CD4-positive, alpha-beta memory T cell (primary cell): ENCODE measurements around the gene SLC6A3. TPM values are rescaled to one million over a fixed set of nuclear protein-coding genes. Genes with fewer than 3 reads are reported as not detected.

Experiments used
- CTCF ChIA-PET: fragments of 350-600 bp; sonication (Branson Sonifier 250); formaldehyde crosslinking; loops from one replicate; lab custom pipeline; 2021; ENCODE audit warnings: inconsistent platforms; ENCODE audit not compliant: partially characterized antibody; lab: Charles Lee
- POLR2A ChIA-PET: fragments of 350-600 bp; sonication (Branson Sonifier 250); formaldehyde crosslinking; loops from one replicate; lab custom pipeline; 2021; ENCODE audit not compliant: partially characterized antibody; lab: Charles Lee
- DNase-seq, 5 donors: peaks; one replicate each; pipeline versions ENCODE4 v3.0.0 to v3.0.0-alpha.2; 2020 to 2022; ENCODE audit warnings: mixed read lengths in 1 of 5
- H3K27ac ChIP-seq: one replicate; pipeline ENCODE4 v1.7.0; 2013; ENCODE audit warnings: low read depth, low read length
- H3K27me3 ChIP-seq: 2 replicates; pipeline ENCODE4 v1.7.0; 2013; ENCODE audit warnings: mild to moderate bottlenecking, low read length, moderate library complexity; ENCODE audit not compliant: insufficient read depth
- H3K36me3 ChIP-seq: 2 replicates; pipeline ENCODE4 v1.7.0; 2013; ENCODE audit warnings: mild to moderate bottlenecking, low read length, moderate library complexity; ENCODE audit not compliant: insufficient read depth
- H3K4me1 ChIP-seq: 2 replicates; pipeline ENCODE4 v1.7.0; 2013; ENCODE audit warnings: mild to moderate bottlenecking, low read length, moderate library complexity; ENCODE audit not compliant: insufficient read depth
- H3K4me3 ChIP-seq, 2 donors: one replicate each; pipeline ENCODE4 v1.7.0; 2013; ENCODE audit warnings: low read length in 2 of 2, mild to moderate bottlenecking in 1 of 2
- H3K9me3 ChIP-seq, 2 donors: one replicate each; pipeline ENCODE4 v1.7.0; 2013; ENCODE audit warnings: low read length in 2 of 2, control low read depth in 1 of 2; ENCODE audit not compliant: control insufficient read depth in 1 of 2
- H3K27ac Mint-ChIP-seq, 7 donors: one replicate each; pipeline ENCODE4 v1.8.0; 2020 to 2021; ENCODE audit warnings: mixed read lengths in 7 of 7, mild to moderate bottlenecking in 6 of 7, inconsistent platforms in 3 of 7, moderate library complexity in 3 of 7
- H3K27me3 Mint-ChIP-seq, 2 donors: one replicate each; pipeline ENCODE4 v1.8.0; 2020 to 2021; ENCODE audit warnings: mixed read lengths in 2 of 2
- H3K36me3 Mint-ChIP-seq, 2 donors: one replicate each; pipeline ENCODE4 v1.8.0; 2020 to 2021; ENCODE audit warnings: mixed read lengths in 2 of 2, inconsistent platforms in 1 of 2, mild to moderate bottlenecking in 1 of 2
- H3K4me1 Mint-ChIP-seq, 4 donors: one replicate each; pipeline ENCODE4 v1.8.0; 2020 to 2021; ENCODE audit warnings: mixed read lengths in 4 of 4, mild to moderate bottlenecking in 1 of 4
- H3K4me3 Mint-ChIP-seq, 8 donors: one replicate each; pipeline ENCODE4 v1.8.0; 2020 to 2021; ENCODE audit warnings: mixed read lengths in 8 of 8, mild to moderate bottlenecking in 7 of 8, moderate library complexity in 6 of 8, inconsistent platforms in 3 of 8
- H3K9me3 Mint-ChIP-seq, 8 donors: one replicate each; pipeline ENCODE4 v1.8.0; 2020 to 2021; ENCODE audit warnings: mixed read lengths in 8 of 8, mild to moderate bottlenecking in 5 of 8, inconsistent platforms in 3 of 8, moderate library complexity in 1 of 8
- intact Hi-C: fragments of 100-400 bp; cut with micrococcal nuclease; formaldehyde crosslinking; loops from one replicate; pipeline ENCODE4 v1.15.1; 2023
- polyA plus RNA-seq, 2 donors: library from polyadenylated mRNA; unstranded; fragments of 300-500 nt; fragmentation: Illumina TruSeq; gene quantifications; one replicate each; pipeline ENCODE4 v1.2.3, GENCODE V29; 2021
- total RNA-seq, 2 experiments: library from RNA; stranded (reverse); gene quantifications; one replicate each; pipeline ENCODE4 v1.2.3, GENCODE V29; 2021

The SLC6A3 gene
- total and polyA plus RNA-seq, 4 experiments from 2014 or later = not detected

GRCh38 chr5:1359713-1360112, 85.5 kb downstream of the SLC6A3 start:
- ChIA-PET CTCF (no interaction called here), POLR2A (no interaction called here)
- H3K27me3 Mint-ChIP-seq = peaks cover 15 to 24% of the 10 kb centered on the region in 2 donors

GRCh38 chr5:1359031-1359645, 86.1 kb downstream of the SLC6A3 start:
- DNase-seq = no peak
- Mint-ChIP-seq H3K36me3 (no peaks in the 10 kb centered on the region), H3K27ac (no peak overlapping the region), H3K4me1 (no peaks in the 10 kb centered on the region), H3K27me3 (peaks cover 10 to 29% of the 10 kb centered on the region in 2 donors), H3K9me3 (no peaks in the 10 kb centered on the region), H3K4me3 (no peak overlapping the region)
- Histone ChIP-seq H3K27me3 (peaks cover 2% of the 10 kb centered on the region), H3K27ac (no peak overlapping the region), H3K9me3 (no peaks in the 10 kb centered on the region), H3K36me3 (no peaks in the 10 kb centered on the region), H3K4me3 (no peak overlapping the region), H3K4me1 (no peaks in the 10 kb centered on the region)
- POLR2A ChIA-PET = no interaction called here
- intact Hi-C loops = no loop called here
- CTCF ChIA-PET = no interaction called here

More at GRCh38 chr5:1359713-1360112, 85.5 kb downstream of the SLC6A3 start:
- Histone ChIP-seq H3K9me3 (no peaks in the 10 kb centered on the region), H3K27me3 (peaks cover 4% of the 10 kb centered on the region), H3K27ac (no peak overlapping the region), H3K4me3 (no peak overlapping the region), H3K4me1 (no peaks in the 10 kb centered on the region), H3K36me3 (no peaks in the 10 kb centered on the region)
- no peak for DNase-seq
- no peaks in the 10 kb centered on the region for H3K9me3 Mint-ChIP-seq
- no peaks in the 10 kb centered on the region for H3K36me3 Mint-ChIP-seq
- H3K4me3 Mint-ChIP-seq = no peak overlapping the region
- intact Hi-C loops = no loop called here
- no peak overlapping the region for H3K27ac Mint-ChIP-seq
- no peaks in the 10 kb centered on the region for H3K4me1 Mint-ChIP-seq

- ChIA-PET POLR2A (no interaction called here), CTCF (no interaction called here)
- Mint-ChIP-seq H3K27me3 (peaks cover 10 to 25% of the 10 kb centered on the region in 2 donors), H3K4me3 (no peak overlapping the region), H3K36me3 (no peaks in the 10 kb centered on the region), H3K27ac (no peak overlapping the region), H3K4me1 (no peaks in the 10 kb centered on the region), H3K9me3 (no peaks in the 10 kb centered on the region)
- DNase-seq = no peak
- intact Hi-C loops = no loop called here
- Histone ChIP-seq H3K36me3 (no peaks in the 10 kb centered on the region), H3K4me3 (no peak overlapping the region), H3K27ac (no peak overlapping the region), H3K27me3 (no peaks in the 10 kb centered on the region), H3K9me3 (no peaks in the 10 kb centered on the region), H3K4me1 (no peaks in the 10 kb centered on the region)
Measured at GRCh38 chr5:1358726-1359025, 86.6 kb downstream of the SLC6A3 start.

GRCh38 chr5:1357946-1358725, 87.1 kb downstream of the SLC6A3 start:
- H3K36me3 ChIP-seq = no peaks in the 10 kb centered on the region

GRCh38 chr5:1356873-1357787, 88.1 kb downstream of the SLC6A3 start:
- no peak overlapping the region for H3K27ac ChIP-seq
- no peaks in the 10 kb centered on the region for H3K27me3 ChIP-seq
- H3K9me3 ChIP-seq = no peaks in the 10 kb centered on the region
- H3K4me3 ChIP-seq = no peak overlapping the region
- intact Hi-C loops = no loop called here
- DNase-seq = no peak
- no peaks in the 10 kb centered on the region for H3K4me1 ChIP-seq
- Mint-ChIP-seq H3K27ac (no peak overlapping the region), H3K4me1 (no peaks in the 10 kb centered on the region), H3K4me3 (no peak overlapping the region), H3K27me3 (peaks cover 6 to 17% of the 10 kb centered on the region in 2 donors), H3K36me3 (no peaks in the 10 kb centered on the region), H3K9me3 (no peaks in the 10 kb centered on the region)
- ChIA-PET POLR2A (no interaction called here), CTCF (interaction anchor here (0.5 to 1.1 kb wide), 2 partner anchors 51 to 277 kb away, joined by 3 read pairs; no protein-coding TSS in a partner anchor)
- H3K36me3 ChIP-seq = no peaks in the 10 kb centered on the region

More at GRCh38 chr5:1357946-1358725, 87.1 kb downstream of the SLC6A3 start:
- no peak overlapping the region for H3K4me3 ChIP-seq
- H3K4me1 ChIP-seq = no peaks in the 10 kb centered on the region
- DNase-seq = no peak
- H3K27me3 ChIP-seq = no peaks in the 10 kb centered on the region
- Mint-ChIP-seq H3K27ac (no peak overlapping the region), H3K9me3 (no peaks in the 10 kb centered on the region), H3K4me3 (no peak overlapping the region), H3K4me1 (no peaks in the 10 kb centered on the region), H3K36me3 (no peaks in the 10 kb centered on the region), H3K27me3 (peaks cover 7 to 23% of the 10 kb centered on the region in 2 donors)
- H3K9me3 ChIP-seq = no peaks in the 10 kb centered on the region
- no peak overlapping the region for H3K27ac ChIP-seq
- ChIA-PET CTCF (interaction anchor here (0.5 to 1.1 kb wide), 2 partner anchors 50 to 276 kb away, joined by 3 read pairs; no protein-coding TSS in a partner anchor), POLR2A (no interaction called here)
- intact Hi-C loops = no loop called here

GRCh38 chr5:1354576-1354975, 90.7 kb downstream of the SLC6A3 start:
- Histone ChIP-seq H3K27me3 (no peaks in the 10 kb centered on the region), H3K9me3 (no peaks in the 10 kb centered on the region), H3K4me3 (no peak overlapping the region), H3K27ac (no peak overlapping the region), H3K4me1 (no peaks in the 10 kb centered on the region), H3K36me3 (no peaks in the 10 kb centered on the region)
- H3K9me3 Mint-ChIP-seq = no peaks in the 10 kb centered on the region
- POLR2A ChIA-PET = interaction anchor here (0.7 kb wide), 1 partner anchor 10 kb away, joined by 4 read pairs; the partner anchor contains the start of gene CLPTM1L
- intact Hi-C loops = no loop called here
- no peaks in the 10 kb centered on the region for H3K36me3 Mint-ChIP-seq
- H3K27me3 Mint-ChIP-seq = peaks cover 0 to 12% of the 10 kb centered on the region in 2 donors
- H3K4me3 Mint-ChIP-seq = no peak overlapping the region
- CTCF ChIA-PET = interaction anchor here (1.1 to 1.5 kb wide), 2 partner anchors 13 to 25 kb away, joined by 4 to 5 read pairs; no protein-coding TSS in a partner anchor
- no peak for DNase-seq
- peaks cover 0 to 2% (median 0%) of the 10 kb centered on the region in 4 donors for H3K4me1 Mint-ChIP-seq
- no peak overlapping the region for H3K27ac Mint-ChIP-seq
